DMS53 treated with DMSO at 0.1 percent for 48 hours (cell line): ENCODE data around the gene TUBB1.
"Not testable (repeated sequence)": the region's sequence is repeated elsewhere in the genome, so short reads cannot be mapped to it uniquely, and the experiment has no call there.

Experiments used
- DNase-seq: peaks from one replicate; lab custom pipeline; 2025; ENCODE audit not compliant: unreplicated experiment; lab: John Stamatoyannopoulos, UW

The TUBB1 gene

GRCh38 chr20:59018817-59019216, 412 bp upstream of the TUBB1 start:
- DNase-seq: no peak

- no peak for DNase-seq
Measured at GRCh38 chr20:59020938-59021551, 1.8 kb downstream of the TUBB1 start.

- DNase-seq: no peak
Measured at GRCh38 chr20:59022754-59023153, 3.5 kb downstream of the TUBB1 start.

GRCh38 chr20:59023616-59024015, 4.4 kb downstream of the TUBB1 start:
- DNase-seq: no peak

GRCh38 chr20:59024111-59024530, 4.9 kb downstream of the TUBB1 start:
- no peak for DNase-seq

GRCh38 chr20:59025086-59025485, 5.9 kb downstream of the TUBB1 start:
- no peak for DNase-seq

- no peak for DNase-seq
Measured at GRCh38 chr20:59025511-59025910, 6.3 kb downstream of the TUBB1 start.

- no peak for DNase-seq
Measured at GRCh38 chr20:59026904-59027740, 7.9 kb downstream of the TUBB1 start.

- DNase-seq: no peak
Measured at GRCh38 chr20:59027741-59028320, 8.6 kb downstream of the TUBB1 start.

GRCh38 chr20:59028812-59029211, 9.6 kb downstream of the TUBB1 start:
- no peak for DNase-seq

GRCh38 chr20:59030911-59031563, 11.8 kb downstream of the TUBB1 start:
- DNase-seq: no peak

- DNase-seq: no peak
Measured at GRCh38 chr20:59031564-59032022, 12.4 kb downstream of the TUBB1 start.

GRCh38 chr20:59032023-59032712, 12.9 kb downstream of the TUBB1 start, which contains the start of gene ATP5F1E:
ATP5F1E (minus strand) TSS chr20:59032335; CDS start chr20:59032251, 84 bp downstream.
- DNase-seq: peak; percentile 93

GRCh38 chr20:59032713-59033059, 13.5 kb downstream of the TUBB1 start:
- peak; percentile 60 for DNase-seq

- no peak for DNase-seq
Measured at GRCh38 chr20:59033093-59033492, 13.9 kb downstream of the TUBB1 start.

- DNase-seq: no peak
Measured at GRCh38 chr20:59033616-59034165, 14.5 kb downstream of the TUBB1 start.

- DNase-seq: no peak
Measured at GRCh38 chr20:59035381-59035780, 16.2 kb downstream of the TUBB1 start.

- no peak for DNase-seq
Measured at GRCh38 chr20:59037386-59037785, 18.2 kb downstream of the TUBB1 start.

- no peak for DNase-seq
Measured at GRCh38 chr20:59039233-59039632, 20.0 kb downstream of the TUBB1 start.

GRCh38 chr20:59040667-59041066, 21.4 kb downstream of the TUBB1 start:
- no peak for DNase-seq

GRCh38 chr20:59041487-59041886, 22.3 kb downstream of the TUBB1 start:
- not testable (repeated sequence) for DNase-seq
